GM12878 (cell line): ENCODE measurements around the gene ATF6.

Experiments
- BMI1 ChIP-seq: fragments of 450-650 bp; IDR thresholded peaks from 2 replicates; pipeline ENCODE4 v1.6.1; 2016; ENCODE audit warnings: mild to moderate bottlenecking, moderate library complexity, borderline replicate concordance
- CTCF ChIP-seq, 3 experiments: IDR thresholded peaks in 2 of 3; conservative IDR thresholded peaks in 1 of 3; 2 replicates each; pipeline ENCODE4 v1.5.1; 2011; ENCODE audit warnings: low read depth in 3 of 3, low read length in 3 of 3, mild to moderate bottlenecking in 3 of 3, control low read depth in 2 of 3, moderate library complexity in 2 of 3, inconsistent platforms in 1 of 3, mixed read lengths in 1 of 3; ENCODE audit not compliant: control insufficient read depth in 2 of 3, insufficient read depth in 1 of 3; ENCODE audit errors: extremely low read depth in 1 of 3
- KDM1A ChIP-seq: fragments of 200-600 bp; sonication (generic); IDR thresholded peaks from 2 replicates; pipeline ENCODE4 v1.6.1; 2016; ENCODE audit warnings: borderline replicate concordance
- MAX ChIP-seq: IDR thresholded peaks from 2 replicates; pipeline ENCODE4 v1.6.1; 2012; ENCODE audit warnings: low read depth, low read length, improper control_type of control experiment
- TAF1 ChIP-seq: IDR thresholded peaks from 2 replicates; pipeline ENCODE4 v1.6.1; 2011; ENCODE audit warnings: mild to moderate bottlenecking, low read depth, low read length, borderline replicate concordance

GRCh38 chr1:161768461-161768860 lies 2.3 kb downstream of the ATF6 start:
- no peak for TF ChIP-seq TAF1
- no peak for TF ChIP-seq CTCF (IDR thresholded peaks at IDR 0.05 in 2 of 3, conservative IDR thresholded peaks at IDR 0.05 in 1 of 3; ENCODE audit: control insufficient read depth in 2 of 3, extremely low read depth in 1 of 3, insufficient read depth in 1 of 3, low read depth in 3 of 3, low read length in 3 of 3)
- TF ChIP-seq BMI1 = no peak
- TF ChIP-seq MAX = no peak
- TF ChIP-seq KDM1A = no peak
